K562 (cell line): ENCODE data around the gene FCER2. TPM values are rescaled to one million over a fixed set of nuclear protein-coding genes. Genes with fewer than 3 reads are reported as not detected.

Experiments used
- ATAC-seq: fragments of 200-7000 bp; cut with Tn5 transposase; 3 replicates; pipeline ENCODE4 v1.9.1; 2020; ENCODE audit warnings: moderate library complexity
- Bru-seq: library from RNA; stranded (reverse); fragments of 400-500 nt; gene quantifications from one replicate; lab custom pipeline; 2021; lab: Mats Ljungman, UMichigan
- BruChase-seq, 2 experiments: library from RNA; stranded (reverse); fragments of 400-500 nt; gene quantifications; one replicate each; lab custom pipeline; 2021; lab: Mats Ljungman, UMichigan
- BruUV-seq: library from RNA; stranded (reverse); fragments of 400-500 nt; replicated peaks from 2 replicates; lab custom pipeline; 2021; lab: Mats Ljungman, UMichigan
- CTCF ChIA-PET: fragments of 300-600 bp; formaldehyde crosslinking; extraction: SDS; loops from one replicate; lab custom pipeline; 2021; ENCODE audit warnings: low intra/inter-chr PET ratio; lab: Yijun Ruan, JAX
- POLR2A ChIA-PET: fragments of 300-600, 350-650 bp; sonication (Branson Sonifier 250); formaldehyde crosslinking; extraction: SDS; loops from one replicate; lab custom pipeline; 2021; ENCODE audit warnings: antibody characterized with exemption, inconsistent platforms; lab: Yijun Ruan, JAX
- DNase-seq, 4 experiments: peaks; one replicate each; pipeline versions ENCODE4 v3.0.0 to v3.0.0-alpha.2; 2011 to 2018; ENCODE audit warnings: low spot score in 3 of 4, mixed read lengths in 3 of 4; ENCODE audit errors: extremely low read depth in 1 of 4
- FAIRE-seq: peaks from 2 replicates; lab custom pipeline; 2011; peaks lifted over from hg19 to GRCh38; lab: Jason Lieb, UNC
- H2AFZ ChIP-seq: 2 replicates; pipeline ENCODE4 v1.6.0; 2011; ENCODE audit warnings: low read depth, low read length, control low read depth, inconsistent platforms
- H3K27ac ChIP-seq: fragments of 200-600 bp; 3 replicates; pipeline ENCODE4 v1.8.0; 2011; ENCODE audit warnings: low read depth, mild to moderate bottlenecking, control low read depth, inconsistent platforms, low read length, moderate library complexity, mixed read lengths; ENCODE audit errors: extremely low read depth
- H3K27me3 ChIP-seq, 2 experiments: fragments of 300-600 bp in 1 of 2; 2 replicates in 1 of 2; 3 replicates in 1 of 2; pipeline versions ENCODE4 v1.6.0 to v1.8.0; 2011; ENCODE audit warnings: inconsistent platforms in 2 of 2, low read length in 2 of 2, mild to moderate bottlenecking in 1 of 2, mixed read lengths in 1 of 2, moderate library complexity in 1 of 2; ENCODE audit not compliant: control insufficient read depth in 2 of 2, insufficient read depth in 2 of 2
- H3K36me3 ChIP-seq: fragments of 300-600 bp; 3 replicates; pipeline ENCODE4 v1.8.0; 2011; ENCODE audit warnings: mild to moderate bottlenecking, low read length, inconsistent platforms; ENCODE audit not compliant: control insufficient read depth, insufficient read depth
- H3K4me1 ChIP-seq, 2 experiments: fragments of 200-600 bp in 1 of 2; replicated peaks in 1 of 2; 2 replicates in 1 of 2; 3 replicates in 1 of 2; pipeline versions ENCODE4 v1.5.1 to v1.8.0; 2011; ENCODE audit warnings: inconsistent platforms in 2 of 2, low read length in 2 of 2, mild to moderate bottlenecking in 1 of 2, mixed read lengths in 1 of 2, moderate library complexity in 1 of 2; ENCODE audit not compliant: control insufficient read depth in 2 of 2, insufficient read depth in 2 of 2
- H3K4me2 ChIP-seq: 2 replicates; pipeline ENCODE4 v1.6.1; 2011; ENCODE audit warnings: low read length, control low read depth, inconsistent platforms, mixed read lengths; ENCODE audit not compliant: insufficient read depth
- H3K4me3 ChIP-seq: fragments of 200-600 bp; sonication (generic), shearing (Covaris generic); 2 replicates; pipeline ENCODE4 v1.5.1; 2016; ENCODE audit warnings: control low read depth, inconsistent platforms
- H3K79me2 ChIP-seq: fragments of 200-600 bp; 3 replicates; pipeline ENCODE4 v1.8.0; 2011; ENCODE audit warnings: low read length, inconsistent platforms; ENCODE audit not compliant: control insufficient read depth, insufficient read depth
- H3K9ac ChIP-seq, 2 experiments: 2 replicates each; pipeline versions ENCODE4 v1.6.0 to v1.6.1; 2011; ENCODE audit warnings: low read depth in 2 of 2, low read length in 2 of 2, control low read depth in 1 of 2, inconsistent platforms in 1 of 2, mild to moderate bottlenecking in 1 of 2, mixed read lengths in 1 of 2; ENCODE audit not compliant: insufficient read depth in 1 of 2
- H3K9me1 ChIP-seq: one replicate; pipeline ENCODE4 v1.6.0; 2011; ENCODE audit warnings: inconsistent platforms, mild to moderate bottlenecking, low read length, moderate library complexity; ENCODE audit not compliant: control insufficient read depth, insufficient read depth
- H3K9me3 ChIP-seq: replicated peaks from 2 replicates; pipeline ENCODE4 v1.5.1; 2011; ENCODE audit warnings: low read depth, low read length, inconsistent platforms; ENCODE audit not compliant: control insufficient read depth, insufficient read depth
- H4K20me1 ChIP-seq: replicated peaks from 2 replicates; pipeline ENCODE4 v1.6.1; 2011; ENCODE audit warnings: low read length, inconsistent platforms, mixed read lengths; ENCODE audit not compliant: control insufficient read depth, insufficient read depth
- BCOR ChIP-seq: fragments of 450-650 bp; IDR thresholded peaks from 2 replicates; pipeline ENCODE4 v1.6.1; 2016
- ELF4 ChIP-seq: fragments of 450-650 bp; formaldehyde crosslinking; IDR thresholded peaks from 2 replicates; pipeline ENCODE4 v1.4.0; 2022; ENCODE audit warnings: missing genetic modification characterization
- RBM25 ChIP-seq: fragments of 200-400 bp; formaldehyde crosslinking; IDR thresholded peaks from 2 replicates; pipeline ENCODE4 v1.6.1; 2018; ENCODE audit warnings: low read length, low read depth, moderate library complexity; ENCODE audit not compliant: severe bottlenecking
- ZFP36 ChIP-seq: fragments of 150-350 bp; IDR thresholded peaks from 2 replicates; pipeline ENCODE4 v1.6.1; 2018; ENCODE audit warnings: low read length, low read depth; ENCODE audit not compliant: partially characterized antibody
- WGBS: fragments of 100-300 bp; shearing (Covaris generic); methylation state at CpG from one replicate; pipeline ENCODE4 v1.1.6; 2016; ENCODE audit warnings: low coverage, mixed read lengths; ENCODE audit not compliant: insufficient coverage; ENCODE audit errors: missing lambda C conversion rate; 5-methylcytosine and 5-hydroxymethylcytosine counted together
- in situ Hi-C: fragments of 300-500 bp; cut with MboI; formaldehyde crosslinking; loops from 4 replicates; pipeline ENCODE4 v1.15.0; 2018; ENCODE audit warnings: inconsistent platforms, mixed read lengths
- intact Hi-C: fragments of 100-400 bp; cut with micrococcal nuclease; formaldehyde crosslinking; loops from 2 replicates; pipeline ENCODE4 v1.14.2; 2022
- long read RNA-seq, 3 experiments: library from polyadenylated mRNA in 2 of 3; library from RNA in 1 of 3; unstranded in 2 of 3; stranded (forward) in 1 of 3; transcript quantifications; one replicate each; pipeline ENCODE4 v2.0.0, GENCODE V29; 2019 to 2022
- polyA minus RNA-seq, 3 experiments: library from RNA; depleted of rRNA, polyadenylated mRNA; stranded (reverse); fragments of >200 nt; gene quantifications; 2 replicates each; pipeline ENCODE4 v1.2.3, GENCODE V29; 2011
- polyA plus RNA-seq, 8 experiments: library from polyadenylated mRNA; depleted of rRNA in 4 of 8; stranded (reverse) in 5 of 8; unstranded in 3 of 8; fragments of >200 nt; fragmentation: Nextera tagmentation in 2 of 8; fragmentation: Illumina TruSeq in 1 of 8; extraction: Ambion mirVana in 2 of 8; extraction: Trizol in 1 of 8; gene quantifications; 2 replicates each; pipeline versions ENCODE4 v1.2.1 to v1.2.3, GENCODE V29; 2011 to 2014; ENCODE audit warnings: inconsistent platforms in 1 of 8, missing spikeins in 1 of 8
- total RNA-seq, 7 experiments: library from RNA; depleted of rRNA in 6 of 7; stranded (reverse); fragments of >200 nt in 6 of 7; fragmentation: Illumina TruSeq in 2 of 7; extraction: Trizol in 2 of 7; gene quantifications; 2 replicates each; pipeline versions ENCODE4 v1.2.1 to v1.2.3, GENCODE V29; 2011 to 2021; ENCODE audit warnings: low replicate concordance in 1 of 7

The FCER2 gene
- 0.19 TPM in 1 of 2 replicates, not detected in the other for total RNA-seq (2011; cell fraction: chromatin; rRNA removed; ENCODE audit: low replicate concordance)
- not detected in 2 replicates for total RNA-seq (2011; cell fraction: nucleolus; rRNA removed)
- not detected in 2 replicates for total RNA-seq (2011; cell fraction: nucleoplasm; rRNA removed)
- not detected in 2 replicates for total RNA-seq (2014; rRNA removed)
- total RNA-seq (2014; rRNA removed; fragmentation: Illumina TruSeq; extraction: Trizol): not detected in 2 replicates
- not detected in 2 replicates for total RNA-seq (2015; rRNA removed; fragmentation: Illumina TruSeq; extraction: Trizol)
- 0.11 and 0.38 TPM in 2 replicates for total RNA-seq (2021)
- polyA plus RNA-seq (2011; rRNA removed): not detected in 2 replicates
- 0.04 TPM in 2 replicates for polyA plus RNA-seq (2011; cell fraction: cytosol; rRNA removed)
- polyA plus RNA-seq (2011; cell fraction: nucleus; rRNA removed): 0.17 TPM in 1 of 2 replicates, not detected in the other
- polyA plus RNA-seq (2012): 0.17 TPM in 1 of 2 replicates, not detected in the other
- polyA plus RNA-seq (2014; fragmentation: Illumina TruSeq; extraction: Trizol): not detected in 2 replicates
- polyA plus RNA-seq (2014; fragmentation: Nextera tagmentation; extraction: Ambion mirVana): not detected
- polyA plus RNA-seq (2014; rRNA removed): not detected in 2 replicates
- not detected in 2 replicates for polyA minus RNA-seq (2011; rRNA and poly(A)+ RNA removed)
- not detected in 2 replicates for polyA minus RNA-seq (2011; cell fraction: cytosol; rRNA and poly(A)+ RNA removed)
- not detected in 2 replicates for polyA minus RNA-seq (2011; cell fraction: nucleus; rRNA and poly(A)+ RNA removed)
- not detected for Bru-seq, nascent RNA
- percentile 7 among the genes with signal in this experiment for BruChase-seq, experiment 1, labeled RNA remaining after a 2-hour chase
- BruChase-seq, experiment 2, labeled RNA remaining after a 6-hour chase: not detected
- long read RNA-seq, experiment 1: 0 reads
- long read RNA-seq, experiment 2: 0 reads
- long read RNA-seq, experiment 3: 0 reads

- Histone ChIP-seq H3K79me2 (no peaks in the 10 kb centered on the region), H3K27ac (no peak within 1 kb of the TSS), H2AFZ (no peak within 1 kb of the TSS), H3K27me3 (peaks cover 9 to 57% of the 10 kb centered on the region in 2 experiments; a peak in 4 of 5 replicates), H3K36me3 (no peaks in the 10 kb centered on the region), H3K9me3 (no peaks in the 10 kb centered on the region), H3K4me3 (no peak within 1 kb of the TSS), H4K20me1 (peaks cover 4% of the 10 kb centered on the region; the same call in 1 of the 2 replicates), H3K9me1 (no peaks in the 10 kb centered on the region), H3K9ac (no peak within 1 kb of the TSS), H3K4me2 (no peak within 1 kb of the TSS), H3K4me1 (peaks cover 2 to 8% of the 10 kb centered on the region in 2 experiments; a peak in 4 of 5 replicates)
- WGBS: 3% methylated on average over 16 of the region's 20 CpGs
- BruUV-seq: no TSS peak
- intact Hi-C loops: no loop called here
- ChIA-PET CTCF (no interaction called here), POLR2A (interaction anchor here (0.7 to 0.8 kb wide), 2 partner anchors 94 to 218 kb away, joined by 3 read pairs; no protein-coding TSS in a partner anchor)
- no peak for FAIRE-seq
- in situ Hi-C loops: no loop called here
- TF ChIP-seq BCOR (peak; percentile 35; the same call in 1 of the 2 replicates), ZFP36 (peak; percentile 60), RBM25 (peak; percentile 26), ELF4 (CRISPR knock-in tag) (no peak)
- no peak for DNase-seq
- ATAC-seq: no peak
These were observed at the start of gene FCER2 for GRCh38 chr19:7701654-7702457. Gene FCER2 (minus strand): TSS chr19:7702131. CDS start chr19:7699760, 2,371 bp downstream.
